GM06990 (cell line): Measurements from ENCODE around the gene TNRC18.
"Not testable (repeated sequence)": the region's sequence is repeated elsewhere in the genome, so short reads cannot be mapped to it uniquely, and the experiment has no call there.

Experiments
- DNase-seq: peaks from one replicate; pipeline ENCODE4 v3.0.0-alpha.2; 2011; ENCODE audit not compliant: insufficient read length; ENCODE audit errors: extremely low read depth
- H3K27me3 ChIP-seq: replicated peaks from 2 replicates; pipeline ENCODE4 v1.6.0; 2011; ENCODE audit warnings: low read length; ENCODE audit not compliant: control insufficient read depth, insufficient read depth
- H3K36me3 ChIP-seq: 2 replicates; pipeline ENCODE4 v1.5.1; 2011; ENCODE audit warnings: low read length; ENCODE audit not compliant: control insufficient read depth, insufficient read depth
- H3K4me3 ChIP-seq: replicated peaks from 2 replicates; pipeline ENCODE4 v1.5.1; 2011; ENCODE audit warnings: low read depth, mild to moderate bottlenecking, control low read depth, low read length
- TF ChIP-seq, protein P1 (sequence below): IDR thresholded peaks from 2 replicates; pipeline ENCODE4 v1.5.1; 2011; ENCODE audit warnings: low read length, control low read depth, mild to moderate bottlenecking, inconsistent platforms; ENCODE audit not compliant: insufficient read depth, poor library complexity, severe bottlenecking

The TNRC18 gene

DNA sequence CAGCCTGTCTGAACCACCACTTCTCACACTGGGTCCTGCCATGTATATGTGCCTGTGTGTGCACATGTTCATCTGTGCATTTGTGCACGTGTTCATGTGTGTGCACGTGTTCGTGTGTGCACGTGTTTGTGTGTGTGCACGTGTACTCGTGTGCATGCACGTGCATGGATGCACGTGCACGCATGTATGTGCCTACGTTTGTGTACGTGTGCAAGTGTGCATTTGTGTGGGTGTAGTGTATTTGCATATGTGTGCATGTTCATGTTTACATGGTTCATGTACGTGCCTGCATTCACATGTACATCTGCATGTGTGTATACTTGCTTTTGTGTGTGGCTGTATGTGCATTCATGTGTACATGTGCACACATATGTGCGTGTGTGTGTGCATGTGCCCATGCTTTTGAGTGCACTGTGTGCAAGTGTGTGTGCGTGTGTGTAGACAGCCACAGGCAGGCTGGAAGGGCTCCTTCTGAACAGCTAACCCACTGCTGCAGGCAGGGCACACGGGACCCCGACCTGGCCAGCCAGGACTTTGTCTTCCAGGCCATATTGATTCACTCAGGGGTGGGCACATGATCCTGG is 112.7 kb downstream of the TNRC18 start:
- DNase-seq, result no peak
- TF ChIP-seq, protein P1, sequence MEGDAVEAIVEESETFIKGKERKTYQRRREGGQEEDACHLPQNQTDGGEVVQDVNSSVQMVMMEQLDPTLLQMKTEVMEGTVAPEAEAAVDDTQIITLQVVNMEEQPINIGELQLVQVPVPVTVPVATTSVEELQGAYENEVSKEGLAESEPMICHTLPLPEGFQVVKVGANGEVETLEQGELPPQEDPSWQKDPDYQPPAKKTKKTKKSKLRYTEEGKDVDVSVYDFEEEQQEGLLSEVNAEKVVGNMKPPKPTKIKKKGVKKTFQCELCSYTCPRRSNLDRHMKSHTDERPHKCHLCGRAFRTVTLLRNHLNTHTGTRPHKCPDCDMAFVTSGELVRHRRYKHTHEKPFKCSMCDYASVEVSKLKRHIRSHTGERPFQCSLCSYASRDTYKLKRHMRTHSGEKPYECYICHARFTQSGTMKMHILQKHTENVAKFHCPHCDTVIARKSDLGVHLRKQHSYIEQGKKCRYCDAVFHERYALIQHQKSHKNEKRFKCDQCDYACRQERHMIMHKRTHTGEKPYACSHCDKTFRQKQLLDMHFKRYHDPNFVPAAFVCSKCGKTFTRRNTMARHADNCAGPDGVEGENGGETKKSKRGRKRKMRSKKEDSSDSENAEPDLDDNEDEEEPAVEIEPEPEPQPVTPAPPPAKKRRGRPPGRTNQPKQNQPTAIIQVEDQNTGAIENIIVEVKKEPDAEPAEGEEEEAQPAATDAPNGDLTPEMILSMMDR, result no peak
- Histone ChIP-seq H3K27me3 (no peaks in the 10 kb centered on the region), H3K36me3 (peaks cover 12% of the 10 kb centered on the region), H3K4me3 (no peak overlapping the region)

DNA sequence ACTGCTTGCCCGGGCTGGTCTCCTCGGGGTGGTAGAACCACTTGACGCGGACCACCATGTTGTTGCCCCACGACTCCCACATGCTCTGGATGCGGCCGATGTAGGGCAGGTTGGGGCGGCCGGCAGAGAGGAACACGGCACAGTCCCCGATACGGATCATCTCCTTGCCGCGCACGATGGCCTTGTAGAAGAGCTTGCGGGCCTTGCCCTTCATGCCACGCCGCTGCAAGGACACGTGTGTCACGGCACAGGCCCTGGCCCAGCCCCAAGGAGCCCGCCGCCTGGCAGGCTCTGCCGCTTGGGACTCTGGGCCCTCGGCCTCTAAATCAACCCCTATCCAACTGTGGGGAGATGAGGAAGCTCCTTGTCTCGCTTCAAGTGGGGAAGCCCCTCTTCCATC is 114.5 kb downstream of the TNRC18 start:
- peaks cover 9% of the 10 kb centered on the region for H3K36me3 ChIP-seq
- no peak for DNase-seq
- TF ChIP-seq, protein P1, result no peak

DNA sequence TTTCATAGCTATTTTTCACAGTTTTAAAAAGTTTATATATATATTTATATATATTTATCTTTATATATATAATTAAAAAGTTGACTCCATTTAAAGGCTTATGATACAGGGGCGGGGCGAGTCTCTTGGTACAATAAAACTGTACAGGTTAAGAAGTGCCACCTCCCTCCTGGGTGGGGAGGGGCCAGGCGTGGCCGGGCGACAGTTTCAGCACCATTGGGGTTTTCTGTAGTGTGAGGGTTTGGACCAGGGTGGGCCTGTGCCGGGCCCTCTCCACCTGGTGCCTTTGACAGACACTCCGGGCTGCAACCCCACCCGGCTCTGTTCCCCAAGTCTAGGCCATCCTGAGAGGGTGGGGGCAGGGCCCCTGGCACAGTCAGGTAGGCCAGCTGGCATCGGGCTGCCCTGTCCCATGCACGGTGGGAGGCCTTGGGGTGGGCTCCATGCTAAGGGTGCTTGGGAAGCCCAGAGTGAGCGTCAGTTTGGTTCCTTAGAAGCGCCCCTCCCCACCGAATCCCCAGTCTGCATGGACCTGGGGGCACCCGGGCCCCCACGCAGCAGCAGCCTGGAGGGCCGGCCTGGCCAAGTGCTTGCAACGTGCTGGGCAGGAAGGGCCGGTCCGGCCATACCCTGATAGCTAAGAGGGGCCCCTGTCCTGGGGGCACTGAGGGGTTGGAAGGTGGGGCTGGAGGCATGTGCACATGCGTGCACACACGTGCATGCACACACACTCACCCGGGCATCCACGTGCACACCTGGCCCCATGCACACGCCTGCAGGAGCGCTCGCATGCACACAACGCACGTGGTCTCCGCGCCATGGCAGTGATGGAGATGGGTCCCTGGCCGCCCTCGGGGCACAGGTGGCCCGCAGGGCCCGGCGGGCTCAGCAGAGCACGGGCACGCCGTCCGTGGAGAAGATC is 116.2 kb downstream of the TNRC18 start:
- not testable (repeated sequence) for H3K27me3 ChIP-seq, H3K4me3 ChIP-seq, DNase-seq, H3K36me3 ChIP-seq

More for the DNA sequence above, 114.5 kb downstream of the TNRC18 start:
- Histone ChIP-seq H3K27me3 (no peaks in the 10 kb centered on the region), H3K4me3 (no peak overlapping the region)

DNA sequence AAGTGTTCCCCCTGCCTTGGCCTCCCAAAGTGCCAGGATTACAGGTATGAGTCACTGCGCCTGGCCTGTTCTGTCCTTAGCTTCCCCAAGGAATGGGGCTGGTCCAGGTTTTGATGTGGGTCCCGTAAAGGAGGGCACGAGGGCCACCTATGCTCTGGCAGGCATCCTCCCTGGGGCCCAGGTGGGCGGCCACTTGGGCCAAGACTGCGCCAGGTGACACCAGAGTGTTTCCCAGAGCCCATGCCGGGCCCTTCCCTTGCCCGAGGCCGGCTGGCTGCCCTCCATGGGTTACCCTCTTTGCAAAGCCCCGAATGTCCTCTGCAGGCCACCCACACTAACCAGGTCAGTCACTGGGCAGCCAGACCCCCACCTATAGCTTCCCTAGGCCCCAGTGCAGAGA is 118.6 kb downstream of the TNRC18 start:
- not testable (repeated sequence) for DNase-seq, H3K36me3 ChIP-seq, H3K4me3 ChIP-seq, H3K27me3 ChIP-seq

DNA sequence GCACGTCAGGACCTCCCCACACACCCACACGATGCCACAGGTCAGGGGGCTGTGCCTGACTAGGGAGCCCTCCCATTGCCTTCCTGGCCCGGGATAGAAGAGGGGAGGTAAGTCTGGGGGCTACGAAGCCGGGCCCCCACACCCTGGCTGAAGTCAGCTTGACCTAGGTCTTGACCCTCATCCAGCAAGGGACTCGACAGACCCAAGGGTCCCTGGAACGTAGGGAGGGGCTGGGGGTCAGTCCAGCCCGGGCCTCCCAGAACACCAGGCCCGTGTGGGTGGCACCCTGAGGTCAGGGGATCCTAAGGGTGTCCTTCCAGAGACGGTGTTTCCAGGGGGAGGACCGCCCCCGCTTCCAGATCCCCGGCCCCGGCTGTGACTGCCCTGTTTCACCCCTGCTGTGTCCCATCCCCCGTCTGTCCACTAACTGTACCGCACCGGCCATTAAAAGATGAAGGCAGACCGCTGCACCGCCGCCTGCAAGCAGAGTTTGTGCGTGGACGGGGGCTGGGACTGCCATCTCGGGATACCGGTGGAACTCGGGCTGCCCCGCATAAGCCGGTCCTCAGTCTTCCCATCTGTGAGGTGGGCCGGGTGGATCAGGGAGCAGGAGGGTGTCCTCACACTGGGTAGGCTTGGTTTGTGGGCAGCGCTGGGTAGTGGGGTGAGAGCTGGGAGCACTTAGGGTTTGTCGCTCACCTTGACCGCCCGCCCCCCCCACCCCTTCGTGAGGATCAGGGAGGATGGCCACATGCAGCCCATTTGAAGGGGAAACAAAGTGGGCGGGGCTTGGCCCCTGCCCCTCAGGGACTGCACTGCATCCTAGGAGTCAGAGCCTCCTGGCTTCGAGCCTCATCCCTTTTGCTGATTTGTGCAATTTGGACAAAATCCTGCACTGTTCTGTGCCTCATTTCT is 119.8 kb downstream of the TNRC18 start:
- H3K36me3 ChIP-seq, result peaks cover 3% of the 10 kb centered on the region
- H3K4me3 ChIP-seq, result no peak overlapping the region
- no peak for DNase-seq
- H3K27me3 ChIP-seq, result no peaks in the 10 kb centered on the region
- TF ChIP-seq, protein P1, result no peak

DNA sequence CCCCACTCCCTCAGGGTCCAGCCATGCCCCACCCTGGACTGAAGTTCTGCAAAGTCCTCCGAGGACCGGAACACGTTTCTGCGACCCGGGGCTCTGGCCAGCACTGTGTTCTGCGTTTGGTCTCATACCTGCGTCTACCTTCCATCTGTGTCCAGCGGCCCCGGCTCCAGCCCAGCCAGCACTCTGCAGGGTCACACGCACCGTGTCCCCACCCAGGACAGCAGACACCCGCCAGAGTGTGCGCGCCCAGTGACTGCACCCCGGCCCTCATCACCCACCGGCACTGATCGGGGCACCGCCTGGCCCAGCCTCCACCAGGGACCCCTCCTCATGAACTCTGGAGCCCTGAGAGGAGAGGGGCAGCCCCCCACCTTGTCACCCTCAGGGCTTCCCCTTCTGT is 120.6 kb downstream of the TNRC18 start:
- H3K36me3 ChIP-seq, result peaks cover 3% of the 10 kb centered on the region
- no peak overlapping the region for H3K4me3 ChIP-seq
- no peak for DNase-seq
- no peaks in the 10 kb centered on the region for H3K27me3 ChIP-seq
- TF ChIP-seq, protein P1, result no peak
